HEK293T (cell line): ENCODE results near the gene HLF.

Experiments
- BHLHE40 ChIP-seq: fragments of 450-650 bp; IDR thresholded peaks from 2 replicates; pipeline ENCODE4 v1.6.1; 2016; ENCODE audit warnings: mild to moderate bottlenecking, moderate library complexity, borderline replicate concordance
- CTBP1 ChIP-seq: fragments of 450-650 bp; IDR thresholded peaks from 2 replicates; pipeline ENCODE4 v1.6.1; 2016; ENCODE audit warnings: borderline replicate concordance
- ELF4 ChIP-seq: fragments of 450-650 bp; IDR thresholded peaks from 2 replicates; pipeline ENCODE4 v1.6.1; 2017; ENCODE audit warnings: antibody characterized with exemption
- FOXA1 ChIP-seq: fragments of 450-650 bp; IDR thresholded peaks from 2 replicates; pipeline ENCODE4 v1.6.1; 2016; ENCODE audit warnings: mild to moderate bottlenecking
- FOXK2 ChIP-seq: fragments of 450-650 bp; IDR thresholded peaks from 2 replicates; pipeline ENCODE4 v1.6.1; 2016; ENCODE audit warnings: mild to moderate bottlenecking
- L3MBTL2 ChIP-seq: fragments of 450-650 bp; conservative IDR thresholded peaks from 2 replicates; pipeline ENCODE4 v1.6.1; 2016; ENCODE audit warnings: mild to moderate bottlenecking
- LEF1 ChIP-seq: fragments of 450-650 bp; IDR thresholded peaks from 2 replicates; pipeline ENCODE4 v1.6.1; 2017; ENCODE audit warnings: mild to moderate bottlenecking, borderline replicate concordance
- SP1 ChIP-seq: fragments of 450-650 bp; IDR thresholded peaks from 2 replicates; pipeline ENCODE4 v1.6.1; 2017
- SUZ12 ChIP-seq: fragments of 450-650 bp; IDR thresholded peaks from 2 replicates; pipeline ENCODE4 v1.6.1; 2016; ENCODE audit warnings: mild to moderate bottlenecking
- TARDBP ChIP-seq: fragments of 450-650 bp; IDR thresholded peaks from 2 replicates; pipeline ENCODE4 v1.6.1; 2016
- TF ChIP-seq, protein P1 (sequence below): fragments of 450-650 bp; IDR thresholded peaks from 2 replicates; pipeline ENCODE4 v1.6.1; 2016

DNA sequence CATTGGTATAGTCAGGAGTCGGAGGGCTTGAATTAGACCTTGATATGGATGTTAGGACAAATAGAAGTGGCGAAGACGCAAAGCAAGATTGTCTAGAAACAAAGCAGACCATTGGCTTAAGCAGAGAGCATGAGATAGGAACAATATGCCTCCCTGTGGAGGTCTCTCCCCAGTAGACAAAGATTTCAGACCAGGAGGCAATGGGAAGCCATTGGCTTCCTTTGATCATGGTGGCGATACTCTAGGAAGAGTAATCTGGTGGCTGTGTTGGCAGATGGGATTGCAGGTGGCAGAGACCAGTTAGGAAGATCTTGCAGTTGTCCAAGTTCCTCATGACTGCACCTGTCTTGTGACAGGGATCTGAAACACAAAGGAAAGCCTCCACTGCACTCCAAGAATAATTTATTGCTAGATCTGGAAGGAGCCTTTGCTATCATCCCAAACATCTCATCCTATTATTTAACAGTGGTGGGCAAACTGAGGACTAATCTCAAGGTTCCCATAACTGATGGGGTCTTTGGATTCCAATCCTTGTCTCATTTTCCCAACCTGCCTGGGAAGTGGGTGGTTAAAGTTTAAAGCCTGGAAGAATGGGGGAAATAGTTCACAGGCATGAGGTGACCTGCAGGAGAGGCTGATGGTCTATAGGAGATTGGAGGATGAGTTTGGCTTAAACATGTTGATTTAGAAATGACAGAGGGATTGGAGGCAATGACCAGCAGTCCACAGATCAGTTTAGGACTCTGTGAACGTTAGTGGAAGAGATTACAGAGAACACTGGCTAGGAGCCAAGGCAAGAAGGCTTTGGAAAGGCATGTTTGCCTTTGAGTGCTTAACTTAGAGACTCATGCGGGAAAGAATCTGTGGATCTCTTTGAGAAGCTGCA, 37.0 kb downstream of the HLF start:
- no peak for TF ChIP-seq FOXA1
- TF ChIP-seq, protein P1, sequence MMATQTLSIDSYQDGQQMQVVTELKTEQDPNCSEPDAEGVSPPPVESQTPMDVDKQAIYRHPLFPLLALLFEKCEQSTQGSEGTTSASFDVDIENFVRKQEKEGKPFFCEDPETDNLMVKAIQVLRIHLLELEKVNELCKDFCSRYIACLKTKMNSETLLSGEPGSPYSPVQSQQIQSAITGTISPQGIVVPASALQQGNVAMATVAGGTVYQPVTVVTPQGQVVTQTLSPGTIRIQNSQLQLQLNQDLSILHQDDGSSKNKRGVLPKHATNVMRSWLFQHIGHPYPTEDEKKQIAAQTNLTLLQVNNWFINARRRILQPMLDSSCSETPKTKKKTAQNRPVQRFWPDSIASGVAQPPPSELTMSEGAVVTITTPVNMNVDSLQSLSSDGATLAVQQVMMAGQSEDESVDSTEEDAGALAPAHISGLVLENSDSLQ: no peak
- TF ChIP-seq FOXK2: no peak
- TF ChIP-seq SP1: no peak
- no peak for TF ChIP-seq L3MBTL2
- no peak for TF ChIP-seq TARDBP
- no peak for TF ChIP-seq BHLHE40
- no peak for TF ChIP-seq ELF4
- no peak for TF ChIP-seq CTBP1
- no peak for TF ChIP-seq LEF1
- no peak for TF ChIP-seq SUZ12
